Measurements from ENCODE around the gene WDR72.
"Not testable (repeated sequence)": the region's sequence is repeated elsewhere in the genome, so short reads cannot be mapped to it uniquely, and the experiment has no call there.

GRCh38 chr15:53785241-53785640 lies 25.8 kb upstream of the WDR72 start:
- TF ChIP-seq CTCF (IDR thresholded peaks at IDR 0.05; ENCODE audit: insufficient read depth, low read depth, low read length); EZH2 (IDR thresholded peaks at IDR 0.05; ENCODE audit: insufficient read depth, low read length): not testable (repeated sequence)
